Measurements from ENCODE around the gene TTC1. TPM values are rescaled to one million over a fixed set of nuclear protein-coding genes. Genes with fewer than 3 reads are reported as not detected.

Gene TTC1
- total and polyA plus RNA-seq, 2 of the 8 experiments (the other 6 are each of a cell fraction or from before 2014, with no cell fraction given) = 25.1 to 63.9 TPM

GRCh38 chr5:160081495-160081894 is 72.6 kb downstream of the TTC1 start:
- Histone ChIP-seq H2BK15ac (ENCODE audit: low read length) (no peak overlapping the region), H2BK120ac (replicated peaks; ENCODE audit: low read depth, low read length) (no peak overlapping the region), H2BK20ac (ENCODE audit: low read length) (no peak overlapping the region), H2BK12ac (ENCODE audit: low read depth, low read length) (no peak overlapping the region), H3K9me3 (ENCODE audit: insufficient read depth in 2 of 2, low read depth in 1 of 2, low read length in 1 of 2) (no peaks in the 10 kb centered on the region), H4K91ac (replicated peaks; ENCODE audit: insufficient read length, low read length) (no peak overlapping the region), H3K79me1 (ENCODE audit: low read depth, low read length) (no peaks in the 10 kb centered on the region; the same call in 1 of the 2 replicates), H3K23me2 (ENCODE audit: low read depth, low read length) (no peaks in the 10 kb centered on the region), H3K27ac (ENCODE audit: low read depth, low read length) (no peak overlapping the region), H3K4me2 (ENCODE audit: insufficient read depth in 1 of 2, low read depth in 2 of 2, low read length in 2 of 2) (no peak overlapping the region), H2AFZ (ENCODE audit: low read length) (no peak overlapping the region), H3K36me3 (ENCODE audit: control insufficient read depth in 2 of 4, insufficient read depth in 4 of 4, low read length in 3 of 4) (peaks cover 0 to 13% (median 10%) of the 10 kb centered on the region in 4 experiments; a peak in 5 of 8 replicates), H3K27me3 (replicated peaks in 1 of 4; ENCODE audit: control insufficient read depth in 3 of 4, extremely low read depth in 1 of 4, insufficient read depth in 3 of 4, low read length in 3 of 4) (no peaks in the 10 kb centered on the region), H2AK5ac (ENCODE audit: low read depth, low read length) (no peak overlapping the region), H3K4ac (replicated peaks; ENCODE audit: insufficient read length, low read depth, low read length) (no peak overlapping the region), H3K4me3 (ENCODE audit: extremely low read depth in 1 of 4, insufficient read depth in 2 of 4, low read depth in 3 of 4, low read length in 4 of 4) (no peak overlapping the region), H3K23ac (ENCODE audit: insufficient read length) (no peak overlapping the region), H3K9ac (replicated peaks in 1 of 4; ENCODE audit: extremely low read depth in 1 of 4, low read depth in 3 of 4, low read length in 3 of 4) (no peak overlapping the region), H2BK5ac (ENCODE audit: low read depth, low read length) (no peak overlapping the region), H4K20me1 (replicated peaks in 1 of 2; ENCODE audit: control insufficient read depth in 1 of 2, insufficient read depth in 2 of 2, low read length in 2 of 2) (no peaks in the 10 kb centered on the region), H3K14ac (ENCODE audit: insufficient read length) (no peak overlapping the region), H3K56ac (replicated peaks; ENCODE audit: insufficient read length, low read depth, low read length) (no peak overlapping the region), H3K79me2 (ENCODE audit: control insufficient read depth in 1 of 2, insufficient read depth in 2 of 2, low read length in 2 of 2) (no peaks in the 10 kb centered on the region; a peak in 1 of 4 replicates), H3K4me1 (replicated peaks in 1 of 4; ENCODE audit: control insufficient read depth in 3 of 4, insufficient read depth in 4 of 4, low read length in 3 of 4) (peaks cover 0 to 10% (median 0%) of the 10 kb centered on the region in 4 experiments; a peak in 2 of 7 replicates), H4K8ac (ENCODE audit: extremely low read depth, insufficient read depth, low read length) (no peak overlapping the region), H4K5ac (ENCODE audit: insufficient read length, low read depth, low read length) (no peak overlapping the region), H3K18ac (ENCODE audit: extremely low read depth, low read length) (no peak overlapping the region)
- DNase-seq (ENCODE audit: low read depth in 1 of 2, low spot score in 2 of 2) (no peak), FAIRE-seq (no peak)
- ChIA-PET CTCF (ENCODE audit: partially characterized antibody) (interaction anchor here (0.6 to 3.6 kb wide), 43 partner anchors 11 to 319 kb away, joined by 3 to 52 read pairs (median 4); no protein-coding TSS in a partner anchor), POLR2A (ENCODE audit: partially characterized antibody) (interaction anchor here (0.6 to 4.5 kb wide), 13 partner anchors 9 to 264 kb away, joined by 3 to 16 read pairs (median 6); partner anchors contain the start of gene TTC1)
- WGBS, 2 experiments (ENCODE audit: extremely low coverage in 1 of 2, insufficient coverage in 1 of 2, insufficient read length in 1 of 2, insufficient replicate concordance in 2 of 2, low coverage in 1 of 2, low lambda C conversion rate in 2 of 2, missing lambda C conversion rate in 1 of 2) = 86% methylated on average over 3 of the region's 3 CpGs; no CpG with 5 or more reads in 1 of the 2 experiments
- TF ChIP-seq YY1 (IDR thresholded peaks at IDR 0.05; ENCODE audit: low read depth, low read length) (no peak), JUND (IDR thresholded peaks at IDR 0.05; ENCODE audit: low read length) (no peak), CBX8 (IDR thresholded peaks at IDR 0.05; ENCODE audit: borderline replicate concordance, low read depth, low read length) (no peak)

Data from H1 (cell line).